ENCODE data around the gene MTCL3.

GRCh38 chr6:127566119-127566518, 47.0 kb upstream of the MTCL3 start:
- no peak for TF ChIP-seq CTCF (IDR thresholded peaks at IDR 0.05)
- TF ChIP-seq ZFX (IDR thresholded peaks at IDR 0.05; ENCODE audit: borderline replicate concordance), result no peak
